Measurements from ENCODE around the gene FGD4. TPM values are rescaled to one million over a fixed set of nuclear protein-coding genes. Genes with fewer than 3 reads are reported as not detected.
"Not testable (repeated sequence)": the region's sequence is repeated elsewhere in the genome, so short reads cannot be mapped to it uniquely, and the experiment has no call there.

FGD4 gene
- total RNA-seq, 2 experiments from 2014 or later: 0.17 to 0.22 TPM

- H3K27me3 Mint-ChIP-seq: no peaks in the 10 kb centered on the region
- no peak overlapping the region for H3K27ac Mint-ChIP-seq
- H3K4me3 Mint-ChIP-seq: no peak overlapping the region
- CTCF ChIA-PET: no interaction called here
- POLR2A ChIA-PET: no interaction called here
- no peaks in the 10 kb centered on the region for H3K4me1 Mint-ChIP-seq
- no peaks in the 10 kb centered on the region for H3K9me3 Mint-ChIP-seq
- H3K36me3 Mint-ChIP-seq (ENCODE audit: low read depth): no peaks in the 10 kb centered on the region
- no peak for DNase-seq
These were observed 149.4 kb downstream of the FGD4 start for GRCh38 chr12:32548691-32549281.

DNA sequence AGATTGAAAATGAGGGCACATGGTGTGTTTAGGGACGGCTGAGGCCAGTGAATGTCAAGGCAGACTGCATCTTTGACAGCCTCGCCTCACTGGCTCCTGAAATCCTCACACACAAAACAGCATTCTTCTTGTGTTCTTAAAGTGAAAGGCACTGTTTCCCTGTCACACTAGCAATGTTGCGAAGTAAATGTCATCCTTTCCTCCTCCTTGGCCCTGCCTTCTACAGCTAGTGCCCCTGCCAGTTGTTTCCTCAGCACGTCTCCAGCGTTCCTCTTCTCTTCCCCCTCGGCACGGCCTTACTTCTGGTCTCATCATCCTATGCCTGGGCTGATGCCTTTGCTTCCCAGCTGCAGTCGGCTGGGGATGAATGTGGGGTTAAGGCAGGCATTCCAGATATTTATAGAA is 150.3 kb downstream of the FGD4 start:
- H3K4me1 Mint-ChIP-seq: no peaks in the 10 kb centered on the region
- H3K9me3 Mint-ChIP-seq: no peaks in the 10 kb centered on the region
- no peak overlapping the region for H3K4me3 Mint-ChIP-seq
- ChIA-PET POLR2A (no interaction called here), CTCF (interaction anchor here (0.5 kb wide), 1 partner anchor 313 kb away, joined by 5 read pairs; no protein-coding TSS in a partner anchor)
- no peaks in the 10 kb centered on the region for H3K27me3 Mint-ChIP-seq
- no peak overlapping the region for H3K27ac Mint-ChIP-seq
- no peak for DNase-seq
- no peaks in the 10 kb centered on the region for H3K36me3 Mint-ChIP-seq (ENCODE audit: low read depth)

GRCh38 chr12:32551058-32551457 is 151.7 kb downstream of the FGD4 start:
- Mint-ChIP-seq H3K36me3 (ENCODE audit: low read depth) (no peaks in the 10 kb centered on the region), H3K27me3 (no peaks in the 10 kb centered on the region), H3K27ac (no peak overlapping the region), H3K9me3 (no peaks in the 10 kb centered on the region), H3K4me1 (no peaks in the 10 kb centered on the region), H3K4me3 (no peak overlapping the region)
- no peak for DNase-seq
- ChIA-PET POLR2A (no interaction called here), CTCF (interaction anchor here (1.2 to 1.5 kb wide), 2 partner anchors 9 to 18 kb away, joined by 3 read pairs; no protein-coding TSS in a partner anchor)

DNA sequence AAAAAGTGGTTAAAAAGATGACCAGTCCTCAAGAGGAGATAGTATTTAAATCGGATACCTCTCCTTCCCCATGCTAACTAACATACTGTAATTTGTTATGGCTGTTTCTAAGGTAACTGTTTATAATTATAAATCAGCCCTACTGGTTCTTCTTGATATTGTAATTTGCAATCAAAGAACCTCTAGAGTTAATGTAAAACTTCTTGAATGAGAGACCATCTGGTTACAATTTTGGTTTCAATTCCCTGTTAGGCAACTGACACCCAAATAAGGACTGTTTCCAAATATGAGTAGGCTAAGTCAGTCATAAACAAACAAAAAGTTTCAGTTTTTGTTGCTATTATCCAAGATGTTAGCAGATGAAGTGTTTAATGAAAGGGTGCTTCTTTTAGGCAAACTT is 159.5 kb downstream of the FGD4 start:
- H3K4me3 Mint-ChIP-seq: no peak overlapping the region
- ChIA-PET CTCF (no interaction called here), POLR2A (interaction anchor here (0.6 kb wide), 1 partner anchor 69 kb away, joined by 3 read pairs; no protein-coding TSS in a partner anchor)
- H3K27ac Mint-ChIP-seq: no peak overlapping the region
- no peak for DNase-seq
- peaks cover 16% of the 10 kb centered on the region for H3K4me1 Mint-ChIP-seq
- no peaks in the 10 kb centered on the region for H3K9me3 Mint-ChIP-seq
- no peaks in the 10 kb centered on the region for H3K36me3 Mint-ChIP-seq (ENCODE audit: low read depth)
- no peaks in the 10 kb centered on the region for H3K27me3 Mint-ChIP-seq

DNA sequence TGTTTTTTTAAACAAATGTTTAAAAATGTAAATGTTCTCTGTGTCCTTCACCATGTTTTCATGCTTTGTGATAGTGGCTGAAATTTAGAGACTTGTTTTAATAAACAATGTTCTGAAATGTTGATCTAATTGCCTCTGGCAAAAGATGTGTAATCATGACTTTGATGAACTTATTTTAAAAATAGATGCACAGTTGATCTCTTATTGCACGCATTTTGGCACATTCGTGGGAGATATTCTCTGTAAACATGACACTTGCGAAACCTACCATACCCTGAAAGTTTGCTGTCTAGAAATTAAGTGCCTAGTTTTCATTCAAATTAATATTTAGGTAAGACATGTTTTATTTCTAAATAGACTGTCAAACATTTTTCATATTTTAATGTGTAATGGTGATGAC is 160.1 kb downstream of the FGD4 start:
- POLR2A ChIA-PET: no interaction called here
- H3K27me3 Mint-ChIP-seq: no peaks in the 10 kb centered on the region
- H3K4me1 Mint-ChIP-seq: peaks cover 16% of the 10 kb centered on the region
- CTCF ChIA-PET: no interaction called here
- no peak overlapping the region for H3K4me3 Mint-ChIP-seq
- DNase-seq: no peak
- no peaks in the 10 kb centered on the region for H3K9me3 Mint-ChIP-seq
- H3K36me3 Mint-ChIP-seq (ENCODE audit: low read depth): no peaks in the 10 kb centered on the region
- H3K27ac Mint-ChIP-seq: no peak overlapping the region

- no peaks in the 10 kb centered on the region for H3K27me3 Mint-ChIP-seq
- no peak overlapping the region for H3K4me3 Mint-ChIP-seq
- ChIA-PET POLR2A (interaction anchor here (0.6 kb wide), 1 partner anchor 65 kb away, joined by 4 read pairs; no protein-coding TSS in a partner anchor), CTCF (interaction anchor here (1.0 kb wide), 1 partner anchor 9 kb away, joined by 3 read pairs; no protein-coding TSS in a partner anchor)
- H3K36me3 Mint-ChIP-seq (ENCODE audit: low read depth): no peaks in the 10 kb centered on the region
- no peaks in the 10 kb centered on the region for H3K9me3 Mint-ChIP-seq
- H3K27ac Mint-ChIP-seq: no peak overlapping the region
- H3K4me1 Mint-ChIP-seq: peaks cover 16% of the 10 kb centered on the region
- no peak for DNase-seq
These were observed 161.2 kb downstream of the FGD4 start for GRCh38 chr12:32560520-32560919.

DNA sequence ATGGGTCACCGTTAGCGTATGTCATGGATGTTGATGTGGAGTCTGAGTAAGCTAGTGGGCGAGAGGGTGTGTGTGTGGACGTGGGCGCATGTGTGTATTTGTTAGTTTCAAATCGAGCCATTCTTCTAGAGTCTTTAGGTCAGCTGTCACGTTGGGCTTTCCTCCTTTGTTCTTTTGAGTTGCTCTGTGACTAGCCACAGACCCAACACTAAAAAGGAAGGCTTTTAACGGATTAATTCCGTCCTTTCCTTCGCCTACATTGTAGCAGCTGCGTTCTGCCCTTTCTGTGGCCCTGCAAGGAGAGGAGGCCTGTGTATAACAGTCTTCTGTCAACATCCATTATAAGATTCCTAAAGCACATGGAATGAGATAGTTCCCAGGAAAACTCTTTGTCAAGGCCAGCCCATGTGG is 162.6 kb downstream of the FGD4 start:
- no peak overlapping the region for H3K4me3 Mint-ChIP-seq
- H3K9me3 Mint-ChIP-seq: no peaks in the 10 kb centered on the region
- no peak overlapping the region for H3K27ac Mint-ChIP-seq
- POLR2A ChIA-PET: no interaction called here
- no peaks in the 10 kb centered on the region for H3K36me3 Mint-ChIP-seq (ENCODE audit: low read depth)
- no peak for DNase-seq
- H3K4me1 Mint-ChIP-seq: peaks cover 16% of the 10 kb centered on the region
- H3K27me3 Mint-ChIP-seq: no peaks in the 10 kb centered on the region
- CTCF ChIA-PET: no interaction called here

DNA sequence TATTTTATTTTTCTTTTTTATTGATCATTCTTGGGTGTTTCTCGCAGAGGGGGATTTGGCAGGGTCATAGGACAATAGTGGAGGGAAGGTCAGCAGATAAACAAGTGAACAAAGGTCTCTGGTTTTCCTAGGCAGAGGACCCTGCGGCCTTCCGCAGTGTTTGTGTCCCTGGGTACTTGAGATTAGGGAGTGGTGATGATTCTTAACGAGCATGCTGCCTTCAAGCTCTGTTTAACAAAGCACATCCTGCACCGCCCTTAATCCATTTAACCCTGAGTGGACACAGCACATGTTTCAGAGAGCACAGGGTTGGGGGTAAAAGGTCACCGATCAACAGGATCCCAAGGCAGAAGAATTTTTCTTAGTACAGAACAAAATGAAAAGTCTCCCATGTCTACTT is 163.1 kb downstream of the FGD4 start:
- H3K27ac Mint-ChIP-seq; H3K27me3 Mint-ChIP-seq; CTCF ChIA-PET; H3K4me3 Mint-ChIP-seq; DNase-seq; POLR2A ChIA-PET; H3K36me3 Mint-ChIP-seq (ENCODE audit: low read depth); H3K9me3 Mint-ChIP-seq: not testable (repeated sequence)
- H3K4me1 Mint-ChIP-seq: peaks cover 16% of the 10 kb centered on the region

DNA sequence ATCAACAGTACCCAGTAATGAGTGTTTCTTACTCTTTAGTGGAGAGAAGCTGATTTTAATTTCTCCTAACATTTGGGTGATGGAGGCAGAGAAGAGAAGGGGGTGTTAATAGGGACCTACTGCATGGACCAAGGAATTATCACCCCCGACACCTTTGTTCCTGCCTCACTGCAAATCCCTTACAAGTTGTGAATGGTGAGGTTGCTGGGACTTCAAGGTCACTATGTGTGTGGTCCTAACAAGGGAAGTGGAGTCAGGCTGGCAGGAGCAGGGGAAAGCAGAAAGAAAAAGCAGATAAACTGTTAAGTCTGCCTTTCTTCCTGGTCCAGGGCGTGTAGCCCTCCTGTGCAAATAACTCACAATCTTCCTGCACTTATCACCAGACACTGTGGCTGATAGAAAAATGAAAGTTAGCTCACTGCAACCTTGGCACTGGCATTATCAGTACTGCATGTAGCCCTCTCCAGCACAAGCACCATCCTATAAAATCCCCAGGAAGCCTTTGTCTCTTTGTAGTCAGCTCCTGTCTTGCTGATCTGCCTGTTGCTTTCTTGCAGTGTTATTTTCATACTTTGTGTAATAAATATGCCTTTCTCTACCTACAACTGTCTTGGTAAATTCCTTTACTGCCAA is 167.4 kb downstream of the FGD4 start:
- Mint-ChIP-seq H3K9me3 (no peaks in the 10 kb centered on the region), H3K27ac (no peak overlapping the region), H3K4me1 (no peaks in the 10 kb centered on the region), H3K27me3 (peaks cover 1% of the 10 kb centered on the region), H3K36me3 (ENCODE audit: low read depth) (no peaks in the 10 kb centered on the region), H3K4me3 (no peak overlapping the region)
- CTCF ChIA-PET: no interaction called here
- POLR2A ChIA-PET: no interaction called here
- no peak for DNase-seq

- Mint-ChIP-seq H3K27me3 (peaks cover 1% of the 10 kb centered on the region), H3K4me1 (no peaks in the 10 kb centered on the region), H3K36me3 (ENCODE audit: low read depth) (no peaks in the 10 kb centered on the region), H3K9me3 (no peaks in the 10 kb centered on the region), H3K27ac (no peak overlapping the region), H3K4me3 (no peak overlapping the region)
- CTCF ChIA-PET: no interaction called here
- POLR2A ChIA-PET: no interaction called here
- DNase-seq: no peak
These were observed 167.9 kb downstream of the FGD4 start for GRCh38 chr12:32567296-32567674.

DNA sequence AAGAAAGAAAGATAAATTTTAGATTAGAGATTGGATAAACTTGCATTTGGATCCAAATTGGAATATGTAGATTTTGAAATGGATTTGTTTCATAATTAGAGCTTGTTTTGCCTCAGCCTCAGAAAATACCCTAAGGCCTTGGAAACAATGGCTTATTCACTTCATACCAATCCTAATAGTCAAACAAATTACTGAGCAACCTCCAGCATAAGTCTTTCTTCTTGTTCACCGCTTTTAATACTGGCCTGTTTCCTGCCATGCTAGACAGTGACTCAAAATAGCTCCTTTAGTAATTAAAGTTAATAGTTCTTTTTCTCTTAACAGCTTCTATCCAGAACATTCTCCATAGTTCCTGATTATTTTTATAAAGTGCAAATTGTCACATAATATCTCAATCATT is 168.9 kb downstream of the FGD4 start:
- Mint-ChIP-seq H3K9me3 (no peaks in the 10 kb centered on the region), H3K36me3 (ENCODE audit: low read depth) (no peaks in the 10 kb centered on the region), H3K4me1 (no peaks in the 10 kb centered on the region), H3K4me3 (no peak overlapping the region), H3K27ac (no peak overlapping the region), H3K27me3 (peaks cover 2% of the 10 kb centered on the region)
- POLR2A ChIA-PET: no interaction called here
- CTCF ChIA-PET: no interaction called here
- DNase-seq: no peak

GRCh38 chr12:32569259-32569658 is 169.9 kb downstream of the FGD4 start:
- Mint-ChIP-seq H3K4me3 (no peak overlapping the region), H3K27me3 (peaks cover 8% of the 10 kb centered on the region), H3K4me1 (no peaks in the 10 kb centered on the region), H3K36me3 (ENCODE audit: low read depth) (no peaks in the 10 kb centered on the region), H3K9me3 (no peaks in the 10 kb centered on the region), H3K27ac (no peak overlapping the region)
- ChIA-PET POLR2A (no interaction called here), CTCF (no interaction called here)
- DNase-seq: no peak

- H3K4me3 Mint-ChIP-seq: no peak overlapping the region
- CTCF ChIA-PET: no interaction called here
- POLR2A ChIA-PET: no interaction called here
- peaks cover 20% of the 10 kb centered on the region for H3K27me3 Mint-ChIP-seq
- DNase-seq: no peak
- no peaks in the 10 kb centered on the region for H3K4me1 Mint-ChIP-seq
- H3K9me3 Mint-ChIP-seq: peaks cover 5% of the 10 kb centered on the region
- H3K36me3 Mint-ChIP-seq (ENCODE audit: low read depth): peaks cover 3% of the 10 kb centered on the region
- H3K27ac Mint-ChIP-seq: no peak overlapping the region
These were observed 175.2 kb downstream of the FGD4 start for GRCh38 chr12:32574585-32574984.

- Mint-ChIP-seq H3K36me3 (ENCODE audit: low read depth) (peaks cover 3% of the 10 kb centered on the region), H3K4me1 (peaks cover 2% of the 10 kb centered on the region), H3K4me3 (no peak overlapping the region), H3K27me3 (peaks cover 20% of the 10 kb centered on the region), H3K27ac (no peak overlapping the region), H3K9me3 (peaks cover 5% of the 10 kb centered on the region)
- CTCF ChIA-PET: no interaction called here
- POLR2A ChIA-PET: no interaction called here
- no peak for DNase-seq
These were observed 178.0 kb downstream of the FGD4 start for GRCh38 chr12:32577328-32577727.
